Stimulated activated CD8-positive, alpha-beta memory T cell treated with anti-CD3 and anti-CD28 coated beads, Interleukin-15, amount 100 ng/mL, for 48 hours (primary cell): ENCODE data around the gene MAFB.
A peak's percentile ranks its signal among the peaks of the same experiment; 100 is the strongest.

Experiments
- DNase-seq, 2 donors: peaks; one replicate each; pipeline ENCODE4 v3.0.0-alpha.2; 2020; ENCODE audit warnings: low read depth in 2 of 2

MAFB gene

GRCh38 chr20:40702504-40702903 is 13.5 kb upstream of the MAFB start:
- DNase-seq: no peak

GRCh38 chr20:40698744-40699143 is 9.7 kb upstream of the MAFB start:
- no peak for DNase-seq

GRCh38 chr20:40698281-40698680 is 9.2 kb upstream of the MAFB start:
- no peak for DNase-seq

GRCh38 chr20:40697541-40697940 is 8.5 kb upstream of the MAFB start:
- no peak for DNase-seq

GRCh38 chr20:40695214-40695613 is 6.2 kb upstream of the MAFB start:
- DNase-seq: no peak

- no peak for DNase-seq
These were observed 5.2 kb upstream of the MAFB start for GRCh38 chr20:40694246-40694645.

GRCh38 chr20:40692240-40693011 is 3.4 kb upstream of the MAFB start:
- no peak for DNase-seq

GRCh38 chr20:40691566-40692239 is 2.7 kb upstream of the MAFB start:
- no peak for DNase-seq

GRCh38 chr20:40690836-40691565 is 2.0 kb upstream of the MAFB start:
- no peak for DNase-seq

- DNase-seq: peak; percentile 55 to 63
These were observed 1.2 kb upstream of the MAFB start for GRCh38 chr20:40689943-40690835.

GRCh38 chr20:40688129-40689099 is 622 bp downstream of the MAFB start:
- no peak for DNase-seq

- DNase-seq: no peak
These were observed 1.5 kb downstream of the MAFB start for GRCh38 chr20:40687384-40688128.

GRCh38 chr20:40686893-40687292 is 2.1 kb downstream of the MAFB start:
- no peak for DNase-seq

- no peak for DNase-seq
These were observed 2.6 kb downstream of the MAFB start for GRCh38 chr20:40686434-40686882.

- DNase-seq: no peak
These were observed 3.7 kb downstream of the MAFB start for GRCh38 chr20:40685349-40685748.

- DNase-seq: no peak
These were observed 5.2 kb downstream of the MAFB start for GRCh38 chr20:40683894-40684268.

- DNase-seq: no peak
These were observed 5.7 kb downstream of the MAFB start for GRCh38 chr20:40683221-40683893.

GRCh38 chr20:40682104-40682981 is 6.7 kb downstream of the MAFB start:
- no peak for DNase-seq
